Pancreas (tissue), 10 donors: ENCODE data around the gene NFIA. TPM values are rescaled to one million over a fixed set of nuclear protein-coding genes. Genes with fewer than 3 reads are reported as not detected.

Experiments
- ATAC-seq, 4 donors: fragments of 200-7000 bp; cut with Tn5 transposase; one replicate each; pipeline versions ENCODE4 v1.8.0 to v1.9.1; 2020; ENCODE audit warnings: mild to moderate bottlenecking in 4 of 4, moderate library complexity in 4 of 4
- DNase-seq, 6 donors: peaks; one replicate each; pipeline ENCODE4 v3.0.0-alpha.2; 2020
- FAIRE-seq: peaks from 2 replicates; lab custom pipeline; 2012; peaks lifted over from hg19 to GRCh38; lab: Jason Lieb, UNC
- H3K27ac ChIP-seq, 4 donors: fragments of 200-600 bp; sonication (generic); 1 replicate in 3 of 4; 2 replicates in 1 of 4; pipeline versions ENCODE4 v1.5.0 to v1.8.0; 2020
- H3K27me3 ChIP-seq, 4 donors: fragments of 200-600 bp; one replicate each; pipeline ENCODE4 v1.8.0; 2021
- H3K36me3 ChIP-seq, 3 donors: fragments of 200-600 bp; sonication (generic) in 1 of 3; one replicate each; pipeline versions ENCODE4 v1.5.0 to v1.8.0; 2020 to 2021
- H3K4me1 ChIP-seq, 3 donors: fragments of 200-600 bp; one replicate each; pipeline ENCODE4 v1.8.0; 2021
- H3K4me3 ChIP-seq, 4 donors: fragments of 200-600 bp; sonication (generic) in 2 of 4; one replicate each; pipeline versions ENCODE4 v1.5.0 to v1.8.0; 2020 to 2021
- H3K9me3 ChIP-seq, 4 donors: fragments of 200-600 bp; one replicate each; pipeline ENCODE4 v1.8.0; 2021
- CTCF ChIP-seq, 4 donors: fragments of 200-600 bp; sonication (generic) in 3 of 4; IDR thresholded peaks; one replicate each; pipeline versions ENCODE4 v1.5.0 to v1.8.0; 2021; ENCODE audit warnings: antibody characterized with exemption in 4 of 4
- WGBS, 2 donors: extraction: QIAGEN DNeasy Blood & Tissue Kit; methylation state at CpG; one replicate each; pipeline ENCODE4 v1.1.7; 2013; 5-methylcytosine and 5-hydroxymethylcytosine counted together
- intact Hi-C, 3 donors: fragments of 100-400 bp; cut with DNase I; formaldehyde crosslinking; loops; one replicate each; pipeline versions ENCODE4 v1.11.1 to v1.14.2; 2022
- polyA plus RNA-seq, 2 donors: library from polyadenylated mRNA; stranded (reverse); fragments of 200-250 nt; gene quantifications; one replicate each; pipeline ENCODE4 v1.2.3, GENCODE V29; 2013
- total RNA-seq, 6 donors: library from RNA; stranded (reverse); fragmentation: NEBNext Ultra II Directional in 4 of 6; extraction: Animal tissue kit (Norgen Biotek cat#: 25700) in 4 of 6; gene quantifications; one replicate each; pipeline versions ENCODE4 v1.2.1 to v1.2.4, GENCODE V29; 2021 to 2023
- donor health status: healthy with polysubstance abuse.
- donor health status: DM: no; HTN: no; CAD: no; lungs with moderate emphysema.
- donor health status: DM: no; HTN: no; CAD: no.
- donor health status: control.
- donor health status: control.
- donor health status: Bipolar disorder and iron deficiency.
- donor health status: DM: yes; HTN: yes; CAD: no.
- donor health status: DM: no; HTN: no; CAD: no.
- donor health status: DM: no; HTN: no; CAD: no.
- donor health status: DM: yes; HTN: yes; CAD: no.

The NFIA gene
- total and polyA plus RNA-seq, 8 donors, result 4.9 to 48.1 (median 30.2) TPM

- ATAC-seq, result peak in 2 of 4 donors; percentile 12 to 44
- 57 to 59% methylated on average over 5 of the region's 5 CpGs for WGBS, 2 donors
- H3K27me3 ChIP-seq, result no peaks in the 10 kb centered on the region
- H3K4me1 ChIP-seq, result peaks cover 0 to 15% (median 9%) of the 10 kb centered on the region in 3 donors
- no peaks in the 10 kb centered on the region for H3K9me3 ChIP-seq
- peak overlapping the region in 3 of 4 donors; percentile 3 to 47 (median 15) for H3K27ac ChIP-seq
- H3K36me3 ChIP-seq, result no peaks in the 10 kb centered on the region
- H3K4me3 ChIP-seq, result no peak overlapping the region
- no peak for FAIRE-seq
- no peak for DNase-seq
- intact Hi-C loops, result no loop called here
- TF ChIP-seq CTCF (IDR thresholded peaks at IDR 0.05), result no peak
These were observed 49.8 kb downstream of the NFIA start for GRCh38 chr1:61132176-61132638.

- Histone ChIP-seq H3K27ac (peak overlapping the region in 3 of 4 donors; percentile 10 to 47 (median 15)), H3K9me3 (no peaks in the 10 kb centered on the region), H3K27me3 (no peaks in the 10 kb centered on the region), H3K36me3 (no peaks in the 10 kb centered on the region), H3K4me3 (no peak overlapping the region), H3K4me1 (peaks cover 0 to 15% (median 9%) of the 10 kb centered on the region in 3 donors)
- DNase-seq, result no peak
- ATAC-seq, result peak in 3 of 4 donors; percentile 15 to 63 (median 62)
- FAIRE-seq, result peak; percentile 85
- TF ChIP-seq CTCF (IDR thresholded peaks at IDR 0.05), result no peak
- intact Hi-C loops, result no loop called here
- 53 to 55% methylated on average over 6 of the region's 6 CpGs for WGBS, 2 donors
These were observed 50.4 kb downstream of the NFIA start for GRCh38 chr1:61132645-61133334.

GRCh38 chr1:61133335-61134019 lies 51.1 kb downstream of the NFIA start:
- H3K27ac ChIP-seq, result no peak overlapping the region
- no peak for TF ChIP-seq CTCF (IDR thresholded peaks at IDR 0.05)
- FAIRE-seq (no peak), DNase-seq (no peak), ATAC-seq (no peak)
- H3K4me3 ChIP-seq, result no peak overlapping the region
- peaks cover 0 to 15% (median 9%) of the 10 kb centered on the region in 3 donors for H3K4me1 ChIP-seq
- no peaks in the 10 kb centered on the region for H3K36me3 ChIP-seq
- intact Hi-C loops, result no loop called here
- H3K27me3 ChIP-seq, result no peaks in the 10 kb centered on the region
- 97 to 99% methylated on average over 4 of the region's 4 CpGs for WGBS, 2 donors
- H3K9me3 ChIP-seq, result no peaks in the 10 kb centered on the region

- H3K4me3 ChIP-seq, result no peak overlapping the region
- ATAC-seq (no peak), DNase-seq (no peak), FAIRE-seq (no peak)
- intact Hi-C loops, result no loop called here
- 97 to 99% methylated on average over 3 of the region's 3 CpGs for WGBS, 2 donors
- no peaks in the 10 kb centered on the region for H3K27me3 ChIP-seq
- H3K36me3 ChIP-seq, result no peaks in the 10 kb centered on the region
- H3K4me1 ChIP-seq, result peaks cover 0 to 15% (median 9%) of the 10 kb centered on the region in 3 donors
- no peak overlapping the region for H3K27ac ChIP-seq
- no peaks in the 10 kb centered on the region for H3K9me3 ChIP-seq
- TF ChIP-seq CTCF (IDR thresholded peaks at IDR 0.05), result no peak
These were observed 52.9 kb downstream of the NFIA start for GRCh38 chr1:61135291-61135690.
